Inferior parietal cortex (tissue), 1 donor: ENCODE measurements around the gene NUBP2.

Experiments used
- DNase-seq: peaks from one replicate; pipeline ENCODE4 v3.0.0-alpha.2; 2016; ENCODE audit errors: extremely low spot score

NUBP2 gene

GRCh38 chr16:1772362-1772907, 10.3 kb upstream of the NUBP2 start, which contains the start of gene EME2:
EME2 (plus strand) TSS chr16:1772810; CDS start chr16:1773228, 418 bp downstream.
- DNase-seq = no peak

- DNase-seq = peak; percentile 86
These were observed 9.7 kb upstream of the NUBP2 start, which contains the start of gene MRPS34 for GRCh38 chr16:1772908-1773702. MRPS34 (minus strand) TSS chr16:1773134; CDS start chr16:1773119, 15 bp downstream.

GRCh38 chr16:1773703-1774447, 8.9 kb upstream of the NUBP2 start:
- peak; percentile 6 for DNase-seq

GRCh38 chr16:1774448-1774780, 8.3 kb upstream of the NUBP2 start:
- no peak for DNase-seq

GRCh38 chr16:1775006-1775845, 7.5 kb upstream of the NUBP2 start:
- DNase-seq = no peak

GRCh38 chr16:1775846-1776671, 6.7 kb upstream of the NUBP2 start:
- no peak for DNase-seq

- no peak for DNase-seq
These were observed 6.1 kb upstream of the NUBP2 start for GRCh38 chr16:1776672-1776955.

GRCh38 chr16:1776991-1777374, 5.8 kb upstream of the NUBP2 start:
- no peak for DNase-seq

GRCh38 chr16:1777375-1778199, 5.2 kb upstream of the NUBP2 start:
- DNase-seq = no peak

- no peak for DNase-seq
These were observed 4.3 kb upstream of the NUBP2 start for GRCh38 chr16:1778200-1779179.

GRCh38 chr16:1779234-1779701, 3.5 kb upstream of the NUBP2 start:
- DNase-seq = no peak

GRCh38 chr16:1779741-1780676, 2.8 kb upstream of the NUBP2 start:
- DNase-seq = no peak

GRCh38 chr16:1780677-1781072, 2.1 kb upstream of the NUBP2 start:
- DNase-seq = no peak

GRCh38 chr16:1781254-1781653, 1.5 kb upstream of the NUBP2 start:
- no peak for DNase-seq

GRCh38 chr16:1781758-1782407, 877 bp upstream of the NUBP2 start:
- DNase-seq = no peak

- no peak for DNase-seq
These were observed 2.5 kb downstream of the NUBP2 start for GRCh38 chr16:1784977-1785845.

- no peak for DNase-seq
These were observed 3.0 kb downstream of the NUBP2 start for GRCh38 chr16:1785846-1786170.
